ENCODE measurements around the gene BSCL2.
"Not testable (repeated sequence)": the region's sequence is repeated elsewhere in the genome, so short reads cannot be mapped to it uniquely, and the experiment has no call there.

BSCL2 gene

GRCh38 chr11:62716816-62717215, 9.6 kb upstream of the BSCL2 start:
- DNase-seq = no peak

GRCh38 chr11:62716206-62716605, 9.0 kb upstream of the BSCL2 start:
- DNase-seq = no peak

- DNase-seq = no peak
These were observed 8.2 kb upstream of the BSCL2 start for GRCh38 chr11:62715150-62716130.

GRCh38 chr11:62713343-62713742, 6.1 kb upstream of the BSCL2 start:
- no peak for DNase-seq

GRCh38 chr11:62712861-62713260, 5.6 kb upstream of the BSCL2 start:
- DNase-seq = no peak

- DNase-seq = no peak
These were observed 5.1 kb upstream of the BSCL2 start for GRCh38 chr11:62712276-62712812.

GRCh38 chr11:62710001-62710345, 2.7 kb upstream of the BSCL2 start:
- DNase-seq = no peak

GRCh38 chr11:62709247-62710000, 2.2 kb upstream of the BSCL2 start:
- DNase-seq = peak; percentile 98

GRCh38 chr11:62708793-62709192, 1.6 kb upstream of the BSCL2 start:
- peak; percentile 58 for DNase-seq

- no peak for DNase-seq
These were observed 1.2 kb upstream of the BSCL2 start for GRCh38 chr11:62708392-62708791.

GRCh38 chr11:62706850-62707247, 375 bp downstream of the BSCL2 start:
- no peak for DNase-seq

- DNase-seq = peak; percentile 95
These were observed 1.1 kb downstream of the BSCL2 start for GRCh38 chr11:62705880-62706849.

- no peak for DNase-seq
These were observed 1.8 kb downstream of the BSCL2 start for GRCh38 chr11:62705413-62705812.

GRCh38 chr11:62703921-62704320, 3.3 kb downstream of the BSCL2 start:
- not testable (repeated sequence) for DNase-seq

GRCh38 chr11:62702246-62702645, 5.0 kb downstream of the BSCL2 start:
- no peak for DNase-seq

GRCh38 chr11:62694455-62695167, 12.6 kb downstream of the BSCL2 start:
- DNase-seq = peak; percentile 83

GRCh38 chr11:62693624-62694023, 13.6 kb downstream of the BSCL2 start:
- DNase-seq = not testable (repeated sequence)

GRCh38 chr11:62689421-62690183, 17.6 kb downstream of the BSCL2 start, which contains the start of gene LRRN4CL:
Gene LRRN4CL (minus strand): TSS chr11:62689530. CDS start chr11:62688508, 1,022 bp downstream.
- no peak for DNase-seq

GRCh38 chr11:62688491-62688890, 18.7 kb downstream of the BSCL2 start:
- no peak for DNase-seq

- DNase-seq = no peak
These were observed 19.5 kb downstream of the BSCL2 start for GRCh38 chr11:62687508-62688396.
